Stimulated activated CD4-positive, alpha-beta T cell treated with anti-CD3 and anti-CD28 coated beads, Interleukin-12 subunit alpha, Interleukin-12 subunit beta, amount 100 ng/mL, for 4 hours (primary cell): Measurements from ENCODE around the gene BSX.

Experiments used
- DNase-seq: peaks from one replicate; pipeline ENCODE4 v3.0.0-alpha.2; 2020

The BSX gene

GRCh38 chr11:122951211-122951610, 30.4 kb downstream of the BSX start:
- no peak for DNase-seq

GRCh38 chr11:122938557-122938956, 43.1 kb downstream of the BSX start:
- no peak for DNase-seq

DNA sequence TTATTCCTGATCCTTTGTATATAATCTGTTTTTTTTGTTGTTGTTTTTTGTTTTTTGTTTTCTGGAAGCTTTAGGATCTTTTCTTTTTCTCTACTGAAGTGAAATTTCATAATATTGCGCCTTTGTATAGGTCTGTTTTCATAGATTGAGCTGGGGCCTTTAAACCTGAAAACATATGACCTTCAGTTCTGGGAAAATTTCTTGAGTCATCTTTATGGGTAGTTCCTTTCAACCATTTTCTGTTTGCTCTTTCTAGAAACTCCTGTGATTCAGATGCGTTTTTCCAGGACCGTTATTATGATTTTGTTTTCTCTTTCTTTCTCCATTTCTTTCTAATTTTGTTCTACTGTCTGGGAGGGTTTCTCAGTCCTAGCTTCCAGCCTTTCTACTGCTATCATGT, 43.7 kb downstream of the BSX start:
- no peak for DNase-seq

DNA sequence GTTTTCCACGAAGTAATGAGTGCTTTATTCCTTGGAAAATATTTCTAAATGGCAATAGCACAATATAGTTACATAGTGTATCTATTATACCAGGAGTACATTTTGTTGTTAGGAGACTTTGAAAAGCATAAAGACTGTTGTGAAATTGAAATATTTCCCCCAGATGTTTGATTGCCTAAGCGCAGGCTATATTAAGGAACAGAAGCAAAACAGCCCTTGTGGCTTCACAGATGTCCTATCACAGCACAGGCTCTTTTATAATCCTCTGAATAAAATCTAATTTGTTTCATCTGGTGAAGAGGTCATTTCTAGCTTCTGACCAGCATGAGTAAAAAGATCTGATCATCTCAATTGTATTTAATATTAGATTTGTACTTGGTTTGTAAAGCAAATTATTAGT, 48.2 kb downstream of the BSX start:
- no peak for DNase-seq

DNA sequence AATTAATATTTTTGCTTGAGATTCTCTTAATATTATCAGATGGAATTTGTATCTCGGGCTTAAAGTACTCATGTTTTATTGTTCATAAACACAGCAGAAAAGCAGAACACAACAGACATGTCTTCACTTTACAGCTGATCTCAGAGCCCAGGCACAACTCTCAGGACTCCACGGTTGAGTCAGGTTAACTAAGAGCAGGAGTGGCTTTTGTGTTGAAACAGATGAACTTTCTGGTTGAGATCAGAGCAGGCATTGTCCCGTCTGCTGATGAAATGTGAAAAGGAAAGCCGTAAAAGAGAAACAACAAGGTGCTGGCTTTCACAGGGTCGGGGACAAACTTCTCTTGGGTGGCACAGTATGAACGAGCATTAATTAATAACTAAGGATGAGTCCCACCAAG, 50.1 kb downstream of the BSX start:
- DNase-seq: no peak
